SK-N-MC (cell line): ENCODE data around the gene H6PD.

Experiments
- EZH2 ChIP-seq: fragments of 200-600 bp; sonication (generic); IDR thresholded peaks from one replicate; pipeline ENCODE4 v1.6.1; 2017; ENCODE audit warnings: antibody characterized with exemption
- POLR2AphosphoS5 ChIP-seq: IDR thresholded peaks from 2 replicates; pipeline ENCODE4 v1.6.1; 2012; ENCODE audit warnings: mild to moderate bottlenecking, low read depth, low read length, borderline replicate concordance

DNA sequence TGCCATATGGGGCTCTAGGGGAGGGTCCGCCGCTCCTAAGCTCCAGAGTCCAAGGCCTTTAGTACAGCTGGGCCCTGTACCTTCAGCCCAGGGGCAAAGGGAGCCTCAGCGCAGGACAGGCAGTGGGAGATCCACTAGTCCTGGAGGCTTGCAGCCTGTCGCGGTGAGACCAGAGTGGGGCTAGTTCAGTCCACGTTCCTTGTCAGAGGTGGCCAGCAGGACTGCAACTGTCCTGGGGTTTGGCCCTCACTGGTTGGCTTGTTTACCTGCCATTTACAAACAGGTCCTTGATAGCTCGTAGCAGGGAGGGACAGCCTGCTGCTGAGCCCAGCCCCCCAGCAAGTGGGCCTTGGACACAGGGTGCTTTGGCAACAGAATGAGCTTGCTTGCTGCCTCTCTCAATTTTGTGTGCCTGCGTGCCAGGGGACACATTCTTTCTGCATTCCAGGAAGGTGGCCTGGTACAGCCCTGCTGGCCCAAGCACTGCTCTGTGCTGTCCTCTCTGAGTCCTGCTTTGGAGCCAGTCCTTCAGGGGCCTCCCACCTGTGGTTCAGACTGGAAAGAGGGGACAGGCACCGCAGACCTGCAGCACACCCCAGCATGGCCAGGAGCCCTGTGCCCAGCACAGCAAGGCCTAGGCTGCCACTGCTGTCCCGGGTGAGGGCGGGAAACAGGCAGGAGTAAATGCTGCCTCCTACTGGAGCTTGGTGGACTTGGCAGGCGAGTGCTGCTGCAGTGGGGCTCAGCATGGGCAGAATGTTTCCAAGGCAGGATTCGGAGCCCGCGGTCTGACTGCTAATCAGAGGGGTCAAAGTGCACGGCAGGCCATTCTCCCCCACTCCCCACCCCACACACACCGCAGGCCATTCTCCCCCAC, 15.2 kb downstream of the H6PD start:
- no peak for TF ChIP-seq EZH2
- TF ChIP-seq POLR2AphosphoS5 = no peak
